CD14-positive monocyte (primary cell): ENCODE measurements around the gene GRIK5. TPM values are rescaled to one million over a fixed set of nuclear protein-coding genes. Genes with fewer than 3 reads are reported as not detected.
"Not testable (repeated sequence)": the region's sequence is repeated elsewhere in the genome, so short reads cannot be mapped to it uniquely, and the experiment has no call there.

Experiments
- DNase-seq, 3 donors: peaks; one replicate each; pipeline ENCODE4 v3.0.0-alpha.2; 2011 to 2022
- H2AFZ ChIP-seq: 2 replicates; pipeline ENCODE4 v1.6.0; 2012; ENCODE audit warnings: mild to moderate bottlenecking, low read depth, low read length, inconsistent platforms; ENCODE audit not compliant: insufficient read depth, poor library complexity, severe bottlenecking
- H3K27ac ChIP-seq, 2 donors: 1 replicate in 1 of 2; 2 replicates in 1 of 2; pipeline ENCODE4 v1.5.1; 2012 to 2013; ENCODE audit warnings: low read length in 2 of 2, control low read depth in 1 of 2, inconsistent platforms in 1 of 2, low read depth in 1 of 2, mild to moderate bottlenecking in 1 of 2
- H3K27me3 ChIP-seq, 2 donors: one replicate each; pipeline versions ENCODE4 v1.6.0 to v1.6.1; 2011 to 2013; ENCODE audit warnings: low read length in 2 of 2; ENCODE audit not compliant: control insufficient read depth in 2 of 2, insufficient read depth in 2 of 2
- H3K36me3 ChIP-seq, 2 donors: replicated peaks in 1 of 2; 1 replicate in 1 of 2; 2 replicates in 1 of 2; pipeline versions ENCODE4 v1.5.1 to v1.6.1; 2012 to 2013; ENCODE audit warnings: low read length in 2 of 2, control low read depth in 1 of 2, inconsistent platforms in 1 of 2, mild to moderate bottlenecking in 1 of 2; ENCODE audit not compliant: insufficient read depth in 2 of 2, control insufficient read depth in 1 of 2
- H3K4me1 ChIP-seq, 2 donors: 1 replicate in 1 of 2; 2 replicates in 1 of 2; pipeline versions ENCODE4 v1.5.1 to v1.6.1; 2012 to 2013; ENCODE audit warnings: low read length in 2 of 2, control low read depth in 1 of 2, inconsistent platforms in 1 of 2, mild to moderate bottlenecking in 1 of 2, moderate library complexity in 1 of 2; ENCODE audit not compliant: insufficient read depth in 2 of 2, control insufficient read depth in 1 of 2
- H3K4me2 ChIP-seq: replicated peaks from 2 replicates; pipeline ENCODE3; 2012; ENCODE audit warnings: low read length, moderate library complexity, mild to moderate bottlenecking; ENCODE audit not compliant: poor library complexity, severe bottlenecking; ENCODE audit errors: extremely low read depth
- H3K4me3 ChIP-seq, 3 experiments: fragments of 200-600 bp in 1 of 3; sonication (generic) in 1 of 3; replicated peaks in 1 of 3; 1 replicate in 2 of 3; 2 replicates in 1 of 3; pipeline ENCODE4 v1.5.1; 2011 to 2013; ENCODE audit warnings: low read length in 3 of 3, mild to moderate bottlenecking in 3 of 3, control low read depth in 2 of 3, low read depth in 2 of 3, inconsistent platforms in 1 of 3, moderate library complexity in 1 of 3
- H3K79me2 ChIP-seq: 2 replicates; pipeline ENCODE4 v1.6.0; 2012; ENCODE audit warnings: mild to moderate bottlenecking, control low read depth, inconsistent platforms, low read length, moderate library complexity; ENCODE audit not compliant: insufficient read depth
- H3K9ac ChIP-seq: 2 replicates; pipeline ENCODE4 v1.6.0; 2017; ENCODE audit warnings: low read length, mild to moderate bottlenecking; ENCODE audit not compliant: insufficient read depth, poor library complexity, severe bottlenecking
- H3K9me3 ChIP-seq, 2 donors: replicated peaks in 1 of 2; 1 replicate in 1 of 2; 2 replicates in 1 of 2; pipeline versions ENCODE4 v1.5.1 to v1.6.1; 2012 to 2013; ENCODE audit warnings: low read length in 2 of 2, control low read depth in 1 of 2; ENCODE audit not compliant: control insufficient read depth in 1 of 2, insufficient read depth in 1 of 2
- H4K20me1 ChIP-seq: 2 replicates; pipeline ENCODE4 v1.6.0; 2012; ENCODE audit warnings: mild to moderate bottlenecking, low read length, control low read depth, moderate library complexity; ENCODE audit not compliant: insufficient read depth
- H3K27ac Mint-ChIP-seq, 7 donors: one replicate each; pipeline ENCODE4 v1.8.0; 2020; ENCODE audit warnings: mild to moderate bottlenecking in 7 of 7, mixed read lengths in 7 of 7, moderate library complexity in 6 of 7, inconsistent platforms in 2 of 7
- H3K27me3 Mint-ChIP-seq, 3 donors: one replicate each; pipeline ENCODE4 v1.8.0; 2021 to 2022; ENCODE audit warnings: low read depth in 3 of 3, mild to moderate bottlenecking in 3 of 3, mixed read lengths in 3 of 3, moderate library complexity in 3 of 3, inconsistent platforms in 1 of 3
- H3K36me3 Mint-ChIP-seq, 2 donors: one replicate each; pipeline ENCODE4 v1.8.0; 2020; ENCODE audit warnings: mixed read lengths in 2 of 2, inconsistent platforms in 1 of 2, mild to moderate bottlenecking in 1 of 2
- H3K4me1 Mint-ChIP-seq: one replicate; pipeline ENCODE4 v1.8.0; 2020; ENCODE audit warnings: mild to moderate bottlenecking, mixed read lengths
- H3K4me3 Mint-ChIP-seq, 2 donors: one replicate each; pipeline ENCODE4 v1.8.0; 2020; ENCODE audit warnings: mild to moderate bottlenecking in 2 of 2, mixed read lengths in 2 of 2, moderate library complexity in 1 of 2
- H3K9me3 Mint-ChIP-seq, 7 donors: one replicate each; pipeline ENCODE4 v1.8.0; 2020 to 2022; ENCODE audit warnings: mixed read lengths in 7 of 7, mild to moderate bottlenecking in 6 of 7, moderate library complexity in 6 of 7, inconsistent platforms in 2 of 7
- WGBS: methylation state at CpG from one replicate; pipeline ENCODE4 v1.1.5; 2013; ENCODE audit warnings: missing lambda C conversion rate; ENCODE audit not compliant: insufficient coverage; 5-methylcytosine and 5-hydroxymethylcytosine counted together
- intact Hi-C, 2 donors: fragments of 100-400 bp; cut with micrococcal nuclease; formaldehyde crosslinking; loops; one replicate each; pipeline versions ENCODE4 v1.15.0 to v1.15.1; 2023
- polyA plus RNA-seq, 3 donors: library from polyadenylated mRNA; depleted of rRNA in 1 of 3; unstranded in 2 of 3; stranded (reverse) in 1 of 3; fragments of 300-500 nt in 2 of 3; fragments of >200 nt in 1 of 3; fragmentation: Illumina TruSeq in 2 of 3; gene quantifications; 1 replicate in 2 of 3; 2 replicates in 1 of 3; pipeline ENCODE4 v1.2.3, GENCODE V29; 2012 to 2021
- TF ChIP-seq, protein P1 (sequence below): fragments of 200-600 bp; IDR thresholded peaks from one replicate; pipeline ENCODE4 v1.8.0; 2022; ENCODE audit warnings: antibody characterized with exemption, mild to moderate bottlenecking

Gene GRIK5
- polyA plus RNA-seq, 3 donors, result 0.12 to 0.28 TPM; not detected in 1

DNA sequence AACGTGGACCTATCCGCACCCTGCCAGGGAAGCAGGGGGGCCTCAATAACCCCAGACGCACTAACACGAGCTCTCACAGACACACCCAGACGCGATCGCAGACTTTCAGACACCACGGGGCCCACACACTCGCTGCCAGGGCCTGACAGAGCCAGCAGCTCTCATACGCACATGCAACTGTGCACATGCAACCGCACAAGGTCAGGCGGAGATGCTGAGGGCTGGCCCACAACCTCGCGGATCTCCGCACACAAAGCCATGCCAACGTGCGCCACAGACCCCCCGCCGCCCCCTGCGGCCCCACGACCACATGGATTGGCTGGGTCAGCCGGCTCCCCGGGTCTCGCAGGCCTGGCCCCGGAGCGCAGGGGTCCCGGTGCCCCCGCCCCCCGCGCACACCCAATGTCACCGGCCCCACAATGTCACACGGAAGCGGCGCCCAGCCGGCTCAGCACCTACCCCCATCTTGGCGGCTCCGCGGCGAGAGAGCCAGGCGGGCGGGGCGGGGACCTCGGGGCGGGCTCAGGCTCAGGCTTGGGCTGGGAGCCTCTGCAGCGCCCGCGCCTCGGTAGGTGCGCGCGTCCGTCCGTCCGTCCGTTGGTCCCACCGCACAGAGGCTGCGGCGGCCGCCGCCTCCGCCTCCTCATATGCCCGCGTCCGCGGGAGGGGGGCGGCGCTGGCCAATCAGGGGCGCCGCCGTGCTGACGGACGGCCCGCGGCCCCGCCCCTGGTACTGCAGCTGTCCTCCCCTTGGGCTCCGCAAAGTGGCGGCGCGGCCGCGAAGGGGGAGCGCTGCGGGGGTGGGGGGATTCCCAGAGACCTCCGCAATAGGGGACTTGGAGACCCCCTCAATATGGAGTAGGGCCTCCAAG is 76.2 kb downstream of the GRIK5 start, which contains the start of gene ATP1A3:
ATP1A3 (minus strand) TSS at position 619 of the 872 bp plus-strand sequence; CDS start at position 465, 154 bp downstream.
- peak within 1 kb of the TSS; percentile 70 for H2AFZ ChIP-seq
- Mint-ChIP-seq H3K4me1 (peaks cover 13% of the 10 kb centered on the region), H3K36me3 (peaks cover 0 to 4% of the 10 kb centered on the region in 2 donors), H3K9me3 (peaks cover 0 to 11% (median 3%) of the 10 kb centered on the region in 7 donors), H3K4me3 (peak within 1 kb of the TSS; percentile 69 to 85), H3K27me3 (peaks cover 46 to 61% (median 49%) of the 10 kb centered on the region in 3 donors), H3K27ac (no peak within 1 kb of the TSS)
- H3K27me3 ChIP-seq, result peaks cover 20 to 55% of the 10 kb centered on the region in 2 donors
- H3K79me2 ChIP-seq, result no peaks in the 10 kb centered on the region
- under 1% methylated on average over 66 of the region's 84 CpGs for WGBS
- H3K9ac ChIP-seq, result no peak within 1 kb of the TSS
- TF ChIP-seq, protein P1, sequence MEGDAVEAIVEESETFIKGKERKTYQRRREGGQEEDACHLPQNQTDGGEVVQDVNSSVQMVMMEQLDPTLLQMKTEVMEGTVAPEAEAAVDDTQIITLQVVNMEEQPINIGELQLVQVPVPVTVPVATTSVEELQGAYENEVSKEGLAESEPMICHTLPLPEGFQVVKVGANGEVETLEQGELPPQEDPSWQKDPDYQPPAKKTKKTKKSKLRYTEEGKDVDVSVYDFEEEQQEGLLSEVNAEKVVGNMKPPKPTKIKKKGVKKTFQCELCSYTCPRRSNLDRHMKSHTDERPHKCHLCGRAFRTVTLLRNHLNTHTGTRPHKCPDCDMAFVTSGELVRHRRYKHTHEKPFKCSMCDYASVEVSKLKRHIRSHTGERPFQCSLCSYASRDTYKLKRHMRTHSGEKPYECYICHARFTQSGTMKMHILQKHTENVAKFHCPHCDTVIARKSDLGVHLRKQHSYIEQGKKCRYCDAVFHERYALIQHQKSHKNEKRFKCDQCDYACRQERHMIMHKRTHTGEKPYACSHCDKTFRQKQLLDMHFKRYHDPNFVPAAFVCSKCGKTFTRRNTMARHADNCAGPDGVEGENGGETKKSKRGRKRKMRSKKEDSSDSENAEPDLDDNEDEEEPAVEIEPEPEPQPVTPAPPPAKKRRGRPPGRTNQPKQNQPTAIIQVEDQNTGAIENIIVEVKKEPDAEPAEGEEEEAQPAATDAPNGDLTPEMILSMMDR, result no peak
- no peaks in the 10 kb centered on the region for H4K20me1 ChIP-seq
- peak within 1 kb of the TSS; percentile 83 for H3K4me2 ChIP-seq
- peak; percentile 39 to 60 (median 57) for DNase-seq
- peaks cover 9 to 22% of the 10 kb centered on the region in 2 donors for H3K4me1 ChIP-seq
- peaks cover 0 to 7% of the 10 kb centered on the region in 2 donors for H3K9me3 ChIP-seq
- intact Hi-C loops, result no loop called here
- H3K4me3 ChIP-seq, result peak within 1 kb of the TSS in 2 of 3 experiments; percentile 28 to 72
- H3K27ac ChIP-seq, result no peak within 1 kb of the TSS
- H3K36me3 ChIP-seq, result no peaks in the 10 kb centered on the region

- H3K4me2 ChIP-seq, DNase-seq, H3K27ac Mint-ChIP-seq, H3K36me3 Mint-ChIP-seq, H3K27ac ChIP-seq, H3K36me3 ChIP-seq, intact Hi-C loops, H3K9me3 Mint-ChIP-seq, H4K20me1 ChIP-seq, H3K9me3 ChIP-seq, H3K4me1 Mint-ChIP-seq, H3K4me3 ChIP-seq, H3K79me2 ChIP-seq, H3K9ac ChIP-seq, H2AFZ ChIP-seq: not testable (repeated sequence)
- peak overlapping the region in 1 of 2 donors; percentile 72 for H3K4me3 Mint-ChIP-seq
- H3K4me1 ChIP-seq, result peaks cover 4 to 13% of the 10 kb centered on the region in 2 donors
- WGBS, result 97% methylated on average over 11 of the region's 11 CpGs
- peaks cover 10 to 39% of the 10 kb centered on the region in 2 donors for H3K27me3 ChIP-seq
- H3K27me3 Mint-ChIP-seq, result peaks cover 32 to 46% (median 35%) of the 10 kb centered on the region in 3 donors
Measured at GRCh38 chr19:41991925-41992569, 78.0 kb downstream of the GRIK5 start.
